H9 (cell line): Measurements from ENCODE around the gene COL4A1. TPM values are rescaled to one million over a fixed set of nuclear protein-coding genes. Genes with fewer than 3 reads are reported as not detected.

Experiments used
- DNase-seq: peaks from one replicate; pipeline ENCODE4 v3.0.0-alpha.2; 2017
- H2AFZ ChIP-seq: one replicate; pipeline ENCODE4 v1.6.1; 2013; ENCODE audit warnings: mild to moderate bottlenecking, low read length, control low read depth, moderate library complexity
- H2AK5ac ChIP-seq: 2 replicates; pipeline ENCODE4 v1.6.1; 2013; ENCODE audit warnings: low read length, control low read depth, mixed read lengths; ENCODE audit not compliant: insufficient read length
- H2BK120ac ChIP-seq: one replicate; pipeline ENCODE4 v1.6.1; 2013; ENCODE audit warnings: low read depth, mild to moderate bottlenecking, low read length, control low read depth, inconsistent platforms; ENCODE audit not compliant: poor library complexity, severe bottlenecking
- H2BK12ac ChIP-seq: 2 replicates; pipeline ENCODE4 v1.6.1; 2013; ENCODE audit warnings: low read length, control low read depth, mixed read lengths, low read depth; ENCODE audit not compliant: insufficient read length
- H2BK15ac ChIP-seq: 2 replicates; pipeline ENCODE4 v1.6.1; 2013; ENCODE audit warnings: low read depth, low read length, control low read depth
- H2BK20ac ChIP-seq: one replicate; pipeline ENCODE4 v1.6.1; 2013; ENCODE audit warnings: low read depth, mild to moderate bottlenecking, low read length, control low read depth, inconsistent platforms; ENCODE audit not compliant: poor library complexity, severe bottlenecking
- H2BK5ac ChIP-seq: 2 replicates; pipeline ENCODE4 v1.6.1; 2013; ENCODE audit warnings: low read length, control low read depth, mixed read lengths; ENCODE audit not compliant: insufficient read length
- H3K14ac ChIP-seq: 2 replicates; pipeline ENCODE4 v1.6.1; 2013; ENCODE audit warnings: low read length, control low read depth; ENCODE audit not compliant: insufficient read depth
- H3K18ac ChIP-seq: 2 replicates; pipeline ENCODE4 v1.6.1; 2013; ENCODE audit warnings: low read depth, mild to moderate bottlenecking, mixed read lengths, low read length, control low read depth; ENCODE audit not compliant: insufficient read length
- H3K23ac ChIP-seq: 2 replicates; pipeline ENCODE4 v1.6.1; 2013; ENCODE audit warnings: low read length, control low read depth, mixed read lengths, low read depth; ENCODE audit not compliant: insufficient read length
- H3K23me2 ChIP-seq: 2 replicates; pipeline ENCODE4 v1.6.1; 2013; ENCODE audit warnings: low read depth, mild to moderate bottlenecking, mixed read lengths, low read length, control low read depth; ENCODE audit not compliant: insufficient read length, poor library complexity, severe bottlenecking
- H3K27ac ChIP-seq: 2 replicates; pipeline ENCODE4 v1.5.1; 2013; ENCODE audit warnings: low read length, control low read depth, mixed read lengths, low read depth; ENCODE audit not compliant: insufficient read length
- H3K27me3 ChIP-seq: 2 replicates; pipeline ENCODE4 v1.6.1; 2013; ENCODE audit warnings: low read length, control low read depth, inconsistent platforms; ENCODE audit not compliant: insufficient read depth
- H3K4ac ChIP-seq: 2 replicates; pipeline ENCODE4 v1.6.1; 2013; ENCODE audit warnings: low read depth, mild to moderate bottlenecking, control low read depth, inconsistent platforms, low read length, moderate library complexity
- H3K4me1 ChIP-seq: 2 replicates; pipeline ENCODE4 v1.6.1; 2013; ENCODE audit warnings: low read length, control low read depth, inconsistent platforms; ENCODE audit not compliant: insufficient read depth
- H3K4me2 ChIP-seq: 2 replicates; pipeline ENCODE4 v1.6.1; 2013; ENCODE audit warnings: low read length, control low read depth, mixed read lengths; ENCODE audit not compliant: insufficient read length, insufficient read depth
- H3K56ac ChIP-seq: 2 replicates; pipeline ENCODE4 v1.6.1; 2013; ENCODE audit warnings: low read depth, mild to moderate bottlenecking, mixed read lengths, low read length, control low read depth; ENCODE audit not compliant: insufficient read length
- H3K79me1 ChIP-seq: 2 replicates; pipeline ENCODE4 v1.6.1; 2013; ENCODE audit warnings: low read depth, mild to moderate bottlenecking, moderate library complexity, low read length, control low read depth, inconsistent platforms; ENCODE audit not compliant: insufficient read depth, poor library complexity, severe bottlenecking
- H3K79me2 ChIP-seq: 2 replicates; pipeline ENCODE4 v1.6.1; 2013; ENCODE audit warnings: low read length, control low read depth, inconsistent platforms; ENCODE audit not compliant: insufficient read depth
- H3K9ac ChIP-seq: 2 replicates; pipeline ENCODE4 v1.6.1; 2013; ENCODE audit warnings: low read length, control low read depth, mixed read lengths; ENCODE audit not compliant: insufficient read length; ENCODE audit errors: extremely low read depth
- H3K9me3 ChIP-seq: one replicate; pipeline ENCODE4 v1.6.1; 2013; ENCODE audit warnings: low read depth, low read length, inconsistent platforms; ENCODE audit not compliant: control insufficient read depth
- H3T11ph ChIP-seq: one replicate; pipeline ENCODE4 v1.6.1; 2013; ENCODE audit warnings: mild to moderate bottlenecking, low read length, control low read depth, inconsistent platforms
- H4K20me1 ChIP-seq: one replicate; pipeline ENCODE4 v1.6.1; 2013; ENCODE audit not compliant: control insufficient read depth, insufficient read length, insufficient read depth
- H4K5ac ChIP-seq: 2 replicates; pipeline ENCODE4 v1.6.1; 2013; ENCODE audit warnings: low read depth, mild to moderate bottlenecking, mixed read lengths, low read length, control low read depth; ENCODE audit not compliant: insufficient read length
- H4K8ac ChIP-seq: replicated peaks from 2 replicates; pipeline ENCODE4 v1.6.1; 2013; ENCODE audit warnings: low read length, control low read depth, mixed read lengths, low read depth; ENCODE audit not compliant: insufficient read length
- H4K91ac ChIP-seq: 2 replicates; pipeline ENCODE4 v1.6.1; 2013; ENCODE audit warnings: low read depth, mild to moderate bottlenecking, moderate library complexity, mixed read lengths, low read length, control low read depth; ENCODE audit not compliant: insufficient read length
- H3K27ac Mint-ChIP-seq, 3 experiments: 2 replicates in 2 of 3; 3 replicates in 1 of 3; pipeline ENCODE4 v1.8.0; 2020 to 2021; ENCODE audit warnings: mixed read lengths in 3 of 3, mild to moderate bottlenecking in 1 of 3, moderate library complexity in 1 of 3
- H3K27me3 Mint-ChIP-seq: 2 replicates; pipeline ENCODE4 v1.8.0; 2021; ENCODE audit warnings: low read depth, mild to moderate bottlenecking, moderate library complexity, mixed read lengths
- H3K36me3 Mint-ChIP-seq, 3 experiments: 2 replicates in 2 of 3; 3 replicates in 1 of 3; pipeline ENCODE4 v1.8.0; 2020 to 2021; ENCODE audit warnings: low read depth in 3 of 3, mixed read lengths in 3 of 3; ENCODE audit not compliant: insufficient read depth in 1 of 3
- H3K4me1 Mint-ChIP-seq, 2 experiments: 2 replicates each; pipeline ENCODE4 v1.8.0; 2020; ENCODE audit warnings: mixed read lengths in 2 of 2
- H3K4me3 Mint-ChIP-seq, 2 experiments: 2 replicates in 1 of 2; 3 replicates in 1 of 2; pipeline ENCODE4 v1.8.0; 2020 to 2021; ENCODE audit warnings: mild to moderate bottlenecking in 2 of 2, mixed read lengths in 2 of 2, moderate library complexity in 1 of 2
- H3K9me3 Mint-ChIP-seq, 2 experiments: 2 replicates in 1 of 2; 3 replicates in 1 of 2; pipeline ENCODE4 v1.8.0; 2020; ENCODE audit warnings: mild to moderate bottlenecking in 2 of 2, mixed read lengths in 2 of 2, moderate library complexity in 1 of 2
- CTCF ChIP-seq: fragments of 200-600 bp; sonication (generic); conservative IDR thresholded peaks from 3 replicates; pipeline ENCODE4 v1.8.0; 2021; ENCODE audit warnings: antibody characterized with exemption, mild to moderate bottlenecking
- WGBS: extraction: QIAGEN DNeasy Blood & Tissue Kit; methylation state at CpG from one replicate; pipeline ENCODE4 v1.1.7; 2013; ENCODE audit warnings: missing lambda C conversion rate, low lambda C conversion rate, mixed read lengths; ENCODE audit not compliant: insufficient read length; ENCODE audit errors: extremely low coverage; 5-methylcytosine and 5-hydroxymethylcytosine counted together
- total RNA-seq: library from RNA; stranded (reverse); gene quantifications from 2 replicates; pipeline ENCODE4 v1.2.1, GENCODE V29; 2021

Gene COL4A1
- total RNA-seq, 1 experiment from 2014 or later = 73.1 TPM

DNA sequence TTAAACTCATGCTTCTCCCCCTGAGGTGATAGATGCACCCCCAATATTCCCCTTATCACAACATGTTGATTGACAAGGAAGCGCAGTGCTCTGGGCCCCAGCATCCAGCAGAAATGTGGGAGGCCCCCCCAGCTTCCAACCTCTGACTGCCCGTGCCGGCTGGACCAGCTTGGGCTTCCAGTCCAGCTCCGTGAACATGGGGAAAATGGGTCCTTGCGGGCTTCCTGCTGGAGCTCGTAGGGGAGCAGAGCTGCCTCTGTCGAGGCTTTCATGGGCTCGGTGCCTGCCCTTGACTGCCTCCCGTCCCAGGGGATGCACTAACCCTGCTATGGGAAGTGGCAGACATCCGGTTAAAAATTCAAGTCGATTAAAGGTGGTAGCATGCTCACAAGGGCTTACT is 188.9 kb downstream of the COL4A1 start:
- H3K27me3 ChIP-seq = no peaks in the 10 kb centered on the region
- no peak overlapping the region for H3K56ac ChIP-seq
- no peak overlapping the region for H3T11ph ChIP-seq
- H3K27ac ChIP-seq = no peak overlapping the region
- no peaks in the 10 kb centered on the region for H4K20me1 ChIP-seq
- no peak overlapping the region for H3K23ac ChIP-seq
- H2BK15ac ChIP-seq = no peak overlapping the region
- no peaks in the 10 kb centered on the region for H3K79me1 ChIP-seq
- no peak overlapping the region for H2BK120ac ChIP-seq
- no peak overlapping the region for H3K14ac ChIP-seq
- Mint-ChIP-seq H3K36me3 (no peaks in the 10 kb centered on the region), H3K9me3 (no peaks in the 10 kb centered on the region), H3K27me3 (peaks cover 29% of the 10 kb centered on the region), H3K4me3 (no peak overlapping the region), H3K27ac (no peak overlapping the region; a peak in 1 of 7 replicates), H3K4me1 (peaks cover 16 to 27% of the 10 kb centered on the region in 2 experiments)
- no peak overlapping the region for H2BK12ac ChIP-seq
- H2BK20ac ChIP-seq = no peak overlapping the region
- no peak overlapping the region for H3K4me2 ChIP-seq
- no peak for TF ChIP-seq CTCF
- no peak overlapping the region for H3K4ac ChIP-seq
- no peak overlapping the region for H4K8ac ChIP-seq
- H3K23me2 ChIP-seq = no peaks in the 10 kb centered on the region
- no peak overlapping the region for H2AK5ac ChIP-seq
- H3K9ac ChIP-seq = no peak overlapping the region
- H4K5ac ChIP-seq = no peak overlapping the region
- no peak overlapping the region for H2AFZ ChIP-seq
- no peaks in the 10 kb centered on the region for H3K9me3 ChIP-seq
- no peak overlapping the region for H2BK5ac ChIP-seq
- WGBS = no CpG with 5 or more reads among the region's 11 CpGs
- peak; percentile 26 for DNase-seq
- no peak overlapping the region for H3K18ac ChIP-seq
- H3K79me2 ChIP-seq = no peaks in the 10 kb centered on the region
- no peaks in the 10 kb centered on the region for H3K4me1 ChIP-seq
- no peak overlapping the region for H4K91ac ChIP-seq
